ENCODE measurements around the gene FRMD5.

- TF ChIP-seq CTCF (IDR thresholded peaks at IDR 0.05; ENCODE audit: low read depth, low read length) (no peak), EZH2phosphoT487 (IDR thresholded peaks at IDR 0.05; ENCODE audit: low read depth) (no peak)
Observed at GRCh38 chr15:44082558-44083157, 112.4 kb downstream of the FRMD5 start.

All from OCI-LY3 (cell line).